ENCODE results near the gene PLXNA3. TPM values are rescaled to one million over a fixed set of nuclear protein-coding genes. Genes with fewer than 3 reads are reported as not detected.

The PLXNA3 gene
- total RNA-seq, 1 experiment from 2014 or later = 36.3 TPM

DNA sequence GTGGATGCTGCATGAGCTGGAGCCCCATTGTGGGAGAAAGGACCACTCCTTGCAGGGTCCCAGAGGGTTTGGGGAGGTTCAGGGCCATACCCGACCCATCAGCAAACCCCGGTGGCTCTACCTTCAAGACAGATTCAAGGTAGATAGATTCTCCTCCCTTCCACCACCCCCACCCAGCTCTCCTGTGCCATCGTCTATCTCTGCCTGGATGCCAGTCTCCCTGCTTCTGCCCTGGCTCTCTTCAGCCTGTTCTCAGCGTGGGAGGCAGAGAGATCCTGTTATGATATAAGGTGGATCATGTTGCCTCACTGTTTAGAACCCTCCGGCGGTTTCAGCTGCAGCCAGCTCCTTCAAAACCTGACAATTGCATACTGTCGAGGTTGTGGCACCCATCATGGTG is 15.6 kb downstream of the PLXNA3 start:
- no peak overlapping the region for H3T11ph ChIP-seq (ENCODE audit: low read length)
- no peaks in the 10 kb centered on the region for H4K20me1 ChIP-seq (ENCODE audit: control insufficient read depth, insufficient read depth, insufficient read length)
- no peak overlapping the region for H3K18ac ChIP-seq (ENCODE audit: insufficient read length, low read depth, low read length)
- Mint-ChIP-seq H3K27me3 (ENCODE audit: low read depth) (peaks cover 5% of the 10 kb centered on the region), H3K27ac (no peak overlapping the region; a peak in 1 of 7 replicates), H3K9me3 (peaks cover 68 to 91% of the 10 kb centered on the region in 2 experiments), H3K36me3 (ENCODE audit: insufficient read depth in 1 of 3, low read depth in 3 of 3) (peaks cover 27 to 61% (median 58%) of the 10 kb centered on the region in 3 experiments), H3K4me3 (peak overlapping the region in 1 of 2 experiments; percentile 48; a peak in 1 of 5 replicates), H3K4me1 (peaks cover 0 to 3% of the 10 kb centered on the region in 2 experiments; a peak in 1 of 4 replicates)
- H3K9ac ChIP-seq (ENCODE audit: extremely low read depth, insufficient read length, low read length) = no peak overlapping the region
- DNase-seq = no peak
- no peak overlapping the region for H3K14ac ChIP-seq (ENCODE audit: insufficient read depth, low read length)
- WGBS (ENCODE audit: extremely low coverage, insufficient read length, low lambda C conversion rate) = no CpG with 5 or more reads among the region's 7 CpGs
- no peaks in the 10 kb centered on the region for H3K79me2 ChIP-seq (ENCODE audit: insufficient read depth, low read length)
- no peak overlapping the region for H2BK20ac ChIP-seq (ENCODE audit: low read depth, low read length, poor library complexity, severe bottlenecking)
- H3K4me1 ChIP-seq (ENCODE audit: insufficient read depth, low read length) = no peaks in the 10 kb centered on the region
- no peak overlapping the region for H3K23ac ChIP-seq (ENCODE audit: insufficient read length, low read depth, low read length)
- no peaks in the 10 kb centered on the region for H3K79me1 ChIP-seq (ENCODE audit: insufficient read depth, low read depth, low read length, poor library complexity, severe bottlenecking)
- H2BK120ac ChIP-seq (ENCODE audit: low read depth, low read length, poor library complexity, severe bottlenecking) = no peak overlapping the region
- H4K8ac ChIP-seq (replicated peaks; ENCODE audit: insufficient read length, low read depth, low read length) = no peak overlapping the region
- H2AK5ac ChIP-seq (ENCODE audit: insufficient read length, low read length) = no peak overlapping the region
- no peak overlapping the region for H2AFZ ChIP-seq (ENCODE audit: low read length)
- no peak overlapping the region for H2BK12ac ChIP-seq (ENCODE audit: insufficient read length, low read depth, low read length)
- no peaks in the 10 kb centered on the region for H3K23me2 ChIP-seq (ENCODE audit: insufficient read length, low read depth, low read length, poor library complexity, severe bottlenecking)
- no peak for TF ChIP-seq CTCF (conservative IDR thresholded peaks at IDR 0.05)
- no peak overlapping the region for H3K56ac ChIP-seq (ENCODE audit: insufficient read length, low read depth, low read length)
- H2BK5ac ChIP-seq (ENCODE audit: insufficient read length, low read length) = no peak overlapping the region
- no peak overlapping the region for H3K4ac ChIP-seq (ENCODE audit: low read depth, low read length)
- no peak overlapping the region for H3K4me2 ChIP-seq (ENCODE audit: insufficient read depth, insufficient read length, low read length)
- H3K9me3 ChIP-seq (ENCODE audit: control insufficient read depth, low read depth, low read length) = peaks cover 28% of the 10 kb centered on the region
- H4K5ac ChIP-seq (ENCODE audit: insufficient read length, low read depth, low read length) = no peak overlapping the region
- no peak overlapping the region for H3K27ac ChIP-seq (ENCODE audit: insufficient read length, low read depth, low read length)
- no peak overlapping the region for H2BK15ac ChIP-seq (ENCODE audit: low read depth, low read length)
- no peak overlapping the region for H4K91ac ChIP-seq (ENCODE audit: insufficient read length, low read depth, low read length)
- H3K27me3 ChIP-seq (ENCODE audit: insufficient read depth, low read length) = no peaks in the 10 kb centered on the region
